Coronary artery (tissue), 2 donors: ENCODE results near the gene AMPH.

Experiments
- DNase-seq: peaks from one replicate; pipeline ENCODE4 v3.0.0-alpha.2; 2017; ENCODE audit warnings: low spot score
- H3K27ac ChIP-seq, 2 donors: fragments of 200-600 bp; sonication (generic); one replicate each; pipeline ENCODE4 v1.5.1; 2016 to 2019
- H3K4me3 ChIP-seq: fragments of 200-600 bp; sonication (generic); 2 replicates; pipeline ENCODE4 v1.5.1; 2016; ENCODE audit warnings: mild to moderate bottlenecking, moderate library complexity
- CTCF ChIP-seq: fragments of 200-600 bp; sonication (generic); IDR thresholded peaks from one replicate; pipeline ENCODE4 v1.5.1; 2019; ENCODE audit warnings: antibody characterized with exemption

The AMPH gene

GRCh38 chr7:38393874-38394273, 237.3 kb downstream of the AMPH start:
- Histone ChIP-seq H3K4me3 (no peak overlapping the region), H3K27ac (no peak overlapping the region)
- no peak for DNase-seq
- TF ChIP-seq CTCF, result no peak

- Histone ChIP-seq H3K27ac (no peak overlapping the region), H3K4me3 (no peak overlapping the region)
- TF ChIP-seq CTCF, result no peak
- no peak for DNase-seq
These were observed 239.4 kb downstream of the AMPH start for GRCh38 chr7:38391751-38392150.

- Histone ChIP-seq H3K27ac (no peak overlapping the region), H3K4me3 (no peak overlapping the region)
- TF ChIP-seq CTCF, result no peak
- DNase-seq, result no peak
These were observed 245.5 kb downstream of the AMPH start for GRCh38 chr7:38385682-38386081.

- Histone ChIP-seq H3K4me3 (no peak overlapping the region), H3K27ac (no peak overlapping the region)
- DNase-seq, result no peak
- no peak for TF ChIP-seq CTCF
These were observed 247.9 kb downstream of the AMPH start for GRCh38 chr7:38383281-38383680.

GRCh38 chr7:38382684-38383083, 248.5 kb downstream of the AMPH start:
- H3K4me3 ChIP-seq, result no peak overlapping the region
- TF ChIP-seq CTCF, result no peak
- no peak overlapping the region for H3K27ac ChIP-seq
- no peak for DNase-seq

- Histone ChIP-seq H3K4me3 (no peak overlapping the region), H3K27ac (no peak overlapping the region)
- no peak for DNase-seq
- TF ChIP-seq CTCF, result no peak
These were observed 255.7 kb downstream of the AMPH start for GRCh38 chr7:38375453-38375852.

GRCh38 chr7:38374507-38374906, 256.7 kb downstream of the AMPH start:
- peak; percentile 33 for TF ChIP-seq CTCF
- no peak for DNase-seq
- Histone ChIP-seq H3K27ac (no peak overlapping the region), H3K4me3 (no peak overlapping the region)
